Fibroblast of lung (primary cell): Measurements from ENCODE around the gene MAGEA6. TPM values are rescaled to one million over a fixed set of nuclear protein-coding genes. Genes with fewer than 3 reads are reported as not detected.

Source experiments
- DNase-seq, 2 donors: peaks; one replicate each; pipeline versions ENCODE4 v3.0.0 to v3.0.0-alpha.2; 2010; ENCODE audit warnings: low read depth in 2 of 2
- H2AFZ ChIP-seq: 2 replicates; pipeline ENCODE4 v1.5.1; 2012; ENCODE audit warnings: low read length, control low read depth, inconsistent platforms
- H3K27ac ChIP-seq: 2 replicates; pipeline ENCODE4 v1.5.1; 2011; ENCODE audit warnings: low read length, control low read depth; ENCODE audit not compliant: insufficient read depth
- H3K27me3 ChIP-seq: 2 replicates; pipeline ENCODE4 v1.5.1; 2011; ENCODE audit warnings: mild to moderate bottlenecking, low read length; ENCODE audit not compliant: control insufficient read depth, insufficient read depth
- H3K36me3 ChIP-seq: 2 replicates; pipeline ENCODE4 v1.5.1; 2011; ENCODE audit warnings: low read length; ENCODE audit not compliant: control insufficient read depth, insufficient read depth
- H3K4me1 ChIP-seq: 2 replicates; pipeline ENCODE4 v1.5.1; 2011; ENCODE audit warnings: low read length; ENCODE audit not compliant: control insufficient read depth, insufficient read depth; ENCODE audit errors: extremely low read depth
- H3K4me2 ChIP-seq: 2 replicates; pipeline ENCODE4 v1.5.1; 2011; ENCODE audit warnings: low read length, control low read depth; ENCODE audit not compliant: insufficient read depth; ENCODE audit errors: extremely low read depth
- H3K4me3 ChIP-seq, 4 experiments: fragments of 200-600 bp in 1 of 4; sonication (generic) in 1 of 4; replicated peaks in 1 of 4; 2 replicates each; pipeline ENCODE4 v1.5.1; 2011 to 2016; ENCODE audit warnings: low read length in 4 of 4, low read depth in 3 of 4, mild to moderate bottlenecking in 3 of 4, control low read depth in 2 of 4, inconsistent platforms in 1 of 4, mixed read lengths in 1 of 4; ENCODE audit not compliant: insufficient read depth in 1 of 4; ENCODE audit errors: control extremely low read depth in 1 of 4
- H3K79me2 ChIP-seq: 2 replicates; pipeline ENCODE4 v1.5.1; 2012; ENCODE audit warnings: mild to moderate bottlenecking, low read length, inconsistent platforms; ENCODE audit not compliant: control insufficient read depth, insufficient read depth
- H3K9ac ChIP-seq: 2 replicates; pipeline ENCODE4 v1.5.1; 2011; ENCODE audit warnings: mild to moderate bottlenecking, low read length, control low read depth; ENCODE audit not compliant: insufficient read depth
- H3K9me3 ChIP-seq: 2 replicates; pipeline ENCODE4 v1.5.1; 2012; ENCODE audit warnings: low read depth, low read length; ENCODE audit not compliant: control insufficient read depth, insufficient read depth
- H4K20me1 ChIP-seq: 2 replicates; pipeline ENCODE4 v1.5.1; 2011; ENCODE audit warnings: low read length; ENCODE audit not compliant: control insufficient read depth, insufficient read depth; ENCODE audit errors: extremely low read depth
- EZH2 ChIP-seq: IDR thresholded peaks from 2 replicates; pipeline ENCODE4 v1.5.1; 2012; ENCODE audit warnings: low read length, control low read depth, mild to moderate bottlenecking; ENCODE audit errors: missing control alignments
- polyA plus RNA-seq, 2 donors: library from polyadenylated mRNA; depleted of rRNA in 1 of 2; stranded (reverse) in 1 of 2; unstranded in 1 of 2; fragments of >200 nt; gene quantifications; 2 replicates each; pipeline ENCODE4 v1.2.1, GENCODE V29; 2011 to 2012; ENCODE audit warnings: missing spikeins in 1 of 2
- total RNA-seq: library from RNA; depleted of rRNA; stranded (reverse); fragments of >200 nt; gene quantifications from 2 replicates; pipeline ENCODE4 v1.2.1, GENCODE V29; 2014
- TF ChIP-seq, protein P1 (sequence below), 2 donors: IDR thresholded peaks in 1 of 2; conservative IDR thresholded peaks in 1 of 2; 1 replicate in 1 of 2; 2 replicates in 1 of 2; pipeline ENCODE4 v1.5.1; 2011 to 2012; ENCODE audit warnings: low read length in 2 of 2, control low read depth in 1 of 2, inconsistent platforms in 1 of 2, low read depth in 1 of 2, mild to moderate bottlenecking in 1 of 2

MAGEA6 gene
- total and polyA plus RNA-seq, 2 donors (not counting 1 experiment from before 2014, with no cell fraction given), result not detected

DNA sequence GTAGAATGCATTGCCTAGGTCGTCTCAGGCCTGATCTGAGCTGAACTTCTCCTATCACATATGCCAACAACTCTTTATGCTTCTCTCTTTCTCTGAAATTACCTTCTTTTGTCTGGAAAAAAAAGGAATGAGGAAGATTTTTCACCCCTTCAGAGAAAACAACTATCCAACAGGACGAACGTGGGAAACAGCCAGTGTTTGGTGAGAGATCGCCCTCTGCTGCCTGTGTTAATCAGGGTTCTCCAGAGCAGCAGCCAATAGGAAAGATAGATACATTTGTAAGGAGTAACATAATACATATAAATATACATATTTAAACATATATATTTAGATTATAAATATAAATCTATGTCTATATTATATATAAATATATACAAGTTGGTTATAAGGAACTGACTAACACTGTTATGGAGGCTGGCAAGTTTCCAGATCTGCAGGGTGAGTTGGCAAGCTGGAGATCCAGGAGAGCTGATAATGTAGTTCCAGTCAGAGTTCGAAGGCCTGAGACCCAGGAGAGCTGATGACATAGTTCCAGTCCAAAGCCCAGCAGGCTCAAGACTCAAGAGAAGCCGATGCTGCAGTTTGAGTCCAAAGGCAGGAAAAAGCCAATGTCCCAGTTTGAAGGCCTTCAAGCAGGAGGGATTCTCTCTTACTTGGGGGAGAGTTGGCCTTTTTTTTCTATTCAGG, 47.7 kb upstream of the MAGEA6 start:
- Histone ChIP-seq H3K4me3 (no peak overlapping the region), H3K9me3 (no peaks in the 10 kb centered on the region), H3K79me2 (no peaks in the 10 kb centered on the region), H3K4me2 (no peak overlapping the region), H3K27ac (no peak overlapping the region), H3K4me1 (no peaks in the 10 kb centered on the region), H3K9ac (no peak overlapping the region), H4K20me1 (no peaks in the 10 kb centered on the region), H2AFZ (peak overlapping the region; percentile 20), H3K36me3 (no peaks in the 10 kb centered on the region), H3K27me3 (no peaks in the 10 kb centered on the region)
- TF ChIP-seq EZH2, result no peak
- TF ChIP-seq, protein P1, sequence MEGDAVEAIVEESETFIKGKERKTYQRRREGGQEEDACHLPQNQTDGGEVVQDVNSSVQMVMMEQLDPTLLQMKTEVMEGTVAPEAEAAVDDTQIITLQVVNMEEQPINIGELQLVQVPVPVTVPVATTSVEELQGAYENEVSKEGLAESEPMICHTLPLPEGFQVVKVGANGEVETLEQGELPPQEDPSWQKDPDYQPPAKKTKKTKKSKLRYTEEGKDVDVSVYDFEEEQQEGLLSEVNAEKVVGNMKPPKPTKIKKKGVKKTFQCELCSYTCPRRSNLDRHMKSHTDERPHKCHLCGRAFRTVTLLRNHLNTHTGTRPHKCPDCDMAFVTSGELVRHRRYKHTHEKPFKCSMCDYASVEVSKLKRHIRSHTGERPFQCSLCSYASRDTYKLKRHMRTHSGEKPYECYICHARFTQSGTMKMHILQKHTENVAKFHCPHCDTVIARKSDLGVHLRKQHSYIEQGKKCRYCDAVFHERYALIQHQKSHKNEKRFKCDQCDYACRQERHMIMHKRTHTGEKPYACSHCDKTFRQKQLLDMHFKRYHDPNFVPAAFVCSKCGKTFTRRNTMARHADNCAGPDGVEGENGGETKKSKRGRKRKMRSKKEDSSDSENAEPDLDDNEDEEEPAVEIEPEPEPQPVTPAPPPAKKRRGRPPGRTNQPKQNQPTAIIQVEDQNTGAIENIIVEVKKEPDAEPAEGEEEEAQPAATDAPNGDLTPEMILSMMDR (conservative IDR thresholded peaks at IDR 0.05 in 1 of 2, IDR thresholded peaks at IDR 0.05 in 1 of 2; ENCODE audit: low read depth in 1 of 2, low read length in 2 of 2), result peak; percentile 42 to 59
- peak; percentile 29 to 50 for DNase-seq

GRCh38 chrX:152814048-152814447, 44.6 kb upstream of the MAGEA6 start:
- no peaks in the 10 kb centered on the region for H3K79me2 ChIP-seq
- H3K4me1 ChIP-seq, result no peaks in the 10 kb centered on the region
- H3K36me3 ChIP-seq, result no peaks in the 10 kb centered on the region
- no peak overlapping the region for H2AFZ ChIP-seq
- no peak overlapping the region for H3K4me3 ChIP-seq
- no peak for TF ChIP-seq EZH2
- TF ChIP-seq, protein P1 (conservative IDR thresholded peaks at IDR 0.05 in 1 of 2, IDR thresholded peaks at IDR 0.05 in 1 of 2; ENCODE audit: low read depth in 1 of 2, low read length in 2 of 2), result no peak
- H3K9me3 ChIP-seq, result no peaks in the 10 kb centered on the region
- H3K4me2 ChIP-seq, result no peak overlapping the region
- no peaks in the 10 kb centered on the region for H4K20me1 ChIP-seq
- no peak overlapping the region for H3K9ac ChIP-seq
- no peak overlapping the region for H3K27ac ChIP-seq
- no peaks in the 10 kb centered on the region for H3K27me3 ChIP-seq
- no peak for DNase-seq

GRCh38 chrX:152813206-152813605, 43.7 kb upstream of the MAGEA6 start:
- H3K4me3 ChIP-seq, result no peak overlapping the region
- no peak for DNase-seq

More at GRCh38 chrX:152813206-152813605, 43.7 kb upstream of the MAGEA6 start:
- no peak overlapping the region for H3K4me2 ChIP-seq
- no peaks in the 10 kb centered on the region for H4K20me1 ChIP-seq
- H3K27ac ChIP-seq, result no peak overlapping the region
- TF ChIP-seq, protein P1 (conservative IDR thresholded peaks at IDR 0.05 in 1 of 2, IDR thresholded peaks at IDR 0.05 in 1 of 2; ENCODE audit: low read depth in 1 of 2, low read length in 2 of 2), result no peak
- TF ChIP-seq EZH2, result no peak
- H3K27me3 ChIP-seq, result no peaks in the 10 kb centered on the region
- H3K9me3 ChIP-seq, result no peaks in the 10 kb centered on the region
- no peak overlapping the region for H2AFZ ChIP-seq
- H3K79me2 ChIP-seq, result no peaks in the 10 kb centered on the region
- no peak overlapping the region for H3K9ac ChIP-seq
- no peaks in the 10 kb centered on the region for H3K4me1 ChIP-seq
- no peaks in the 10 kb centered on the region for H3K36me3 ChIP-seq
